GM21526 (cell line): ENCODE data around the gene CFAP46.

ENCODE experiments used
- ATAC-seq: cut with Tn5 transposase; IDR thresholded peaks from one replicate; pipeline ENCODE4 v1.9.1; 2021; ENCODE audit warnings: moderate library complexity; ENCODE audit not compliant: unreplicated experiment, low FRiP score

CFAP46 gene

DNA sequence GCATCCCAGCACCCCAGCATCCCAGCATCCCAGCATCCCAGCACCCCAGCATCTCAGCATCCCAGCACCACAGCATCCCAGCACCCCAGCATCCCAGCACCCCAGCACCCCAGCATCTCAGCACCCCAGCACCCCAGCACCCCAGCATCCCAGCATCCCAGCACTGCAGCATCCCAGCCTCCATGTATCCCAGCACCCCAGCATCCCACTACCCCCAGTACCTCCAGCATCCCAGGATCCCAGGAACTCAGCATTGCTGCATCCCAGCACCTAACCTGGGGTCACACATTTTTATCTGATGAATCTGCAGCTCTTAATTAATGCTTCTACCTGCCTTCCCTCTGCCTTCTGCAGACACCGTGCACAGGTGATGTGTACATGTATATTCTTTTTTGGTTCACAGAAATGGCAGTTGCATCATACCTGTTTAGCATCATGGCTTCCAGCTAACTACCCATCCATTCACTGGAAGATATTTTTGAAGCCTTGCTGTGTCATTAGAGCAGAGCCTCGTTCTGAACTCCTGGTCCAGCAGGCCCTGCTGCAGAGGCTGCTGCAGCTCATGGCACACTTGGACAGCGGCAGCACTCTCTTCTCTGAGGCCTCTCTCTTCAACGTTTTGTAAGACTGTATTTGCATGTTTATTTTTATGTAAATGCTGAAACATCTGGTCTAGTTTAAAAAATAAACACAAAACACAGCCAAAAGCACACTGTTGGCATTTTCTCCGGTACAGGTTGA, 4.6 kb upstream of the CFAP46 start:
- no peak for ATAC-seq

DNA sequence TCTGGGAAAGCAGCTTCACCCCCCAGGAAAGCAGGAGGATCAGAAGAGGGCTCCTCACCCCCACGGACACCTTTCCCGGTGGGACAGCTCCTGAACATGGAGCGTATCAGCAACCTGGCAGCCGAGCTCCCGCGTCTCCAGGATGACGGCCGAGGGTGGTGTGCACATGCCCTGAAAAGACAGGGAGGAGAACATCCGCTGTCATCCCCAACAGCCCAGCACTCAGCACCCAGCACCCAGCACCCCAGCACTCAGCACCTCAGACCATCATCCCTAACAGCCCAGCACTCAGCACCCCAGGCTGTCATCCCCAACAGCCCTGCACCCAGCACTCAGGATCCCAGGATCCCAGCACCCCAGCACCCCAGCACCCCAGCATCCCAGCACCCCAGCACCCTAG, 3.9 kb upstream of the CFAP46 start:
- ATAC-seq, result no peak

- no peak for ATAC-seq
Observed at GRCh38 chr10:132945894-132946255, 3.5 kb upstream of the CFAP46 start.

- ATAC-seq, result no peak
Observed at GRCh38 chr10:132945125-132945893, 2.9 kb upstream of the CFAP46 start.

- ATAC-seq, result no peak
Observed at GRCh38 chr10:132944510-132944909, 2.1 kb upstream of the CFAP46 start.

DNA sequence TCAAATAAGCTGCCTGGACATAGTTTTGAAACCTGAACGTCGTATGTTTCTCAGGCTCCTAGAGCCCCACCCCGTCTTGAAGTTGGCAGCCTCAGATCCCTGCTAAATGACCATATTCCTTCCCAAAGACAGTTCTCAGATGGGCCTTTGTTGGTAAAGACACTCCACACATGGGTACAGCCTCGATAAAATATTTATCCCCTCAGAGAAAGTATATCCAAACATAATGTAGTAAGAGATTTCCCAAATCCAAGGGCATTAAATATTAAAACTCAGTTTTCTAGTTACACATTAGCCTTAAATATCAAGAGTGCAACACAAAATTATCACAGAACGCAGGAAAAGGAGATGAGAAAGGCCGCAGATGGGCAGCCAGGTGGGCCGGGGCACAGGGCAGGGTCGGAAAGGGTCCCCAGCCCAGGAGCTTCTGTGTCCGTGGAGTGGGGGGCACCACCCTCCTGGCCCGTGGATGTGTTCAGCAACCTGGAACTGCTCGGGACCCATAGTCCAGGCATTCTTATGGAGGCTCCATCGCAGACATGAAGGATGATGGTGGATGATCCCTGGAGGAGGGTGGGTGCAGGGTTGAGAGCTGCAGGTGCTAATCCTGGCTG, 1.5 kb upstream of the CFAP46 start:
- ATAC-seq, result no peak

DNA sequence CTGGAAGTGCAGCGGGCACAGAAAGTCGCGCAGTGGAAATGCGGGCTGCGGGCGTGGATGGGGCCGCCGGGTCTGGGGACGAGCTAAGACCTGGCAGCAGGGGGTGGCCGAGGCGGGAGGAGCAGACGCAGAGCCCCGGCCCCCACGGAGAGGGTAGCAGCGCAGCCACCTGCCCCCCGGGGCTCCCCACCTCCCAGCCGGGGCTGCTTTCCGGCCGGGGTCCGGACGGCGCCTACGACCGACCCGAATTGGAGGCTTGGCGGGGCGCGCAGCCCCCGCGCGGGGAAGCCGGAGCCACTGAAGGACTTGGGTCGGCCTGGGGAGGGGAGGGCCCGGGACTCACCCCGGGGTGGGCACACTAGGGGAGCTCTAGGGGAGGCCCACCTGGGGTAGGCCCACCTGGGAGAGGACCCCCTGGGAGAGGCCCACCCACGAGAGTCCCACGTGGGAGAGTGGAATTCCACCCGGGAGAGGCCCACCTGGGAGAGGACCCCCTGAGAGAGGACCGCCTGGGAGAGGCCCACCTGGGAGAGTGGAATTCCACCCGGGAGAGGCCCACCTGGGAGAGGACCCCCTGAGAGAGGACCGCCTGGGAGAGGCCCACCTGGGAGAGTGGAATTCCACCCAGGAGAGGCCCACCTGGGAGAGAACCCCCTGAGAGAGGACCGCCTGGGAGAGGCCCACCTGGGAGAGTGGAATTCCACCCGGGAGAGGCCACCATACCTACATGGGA, 854 bp upstream of the CFAP46 start:
- ATAC-seq, result no peak

DNA sequence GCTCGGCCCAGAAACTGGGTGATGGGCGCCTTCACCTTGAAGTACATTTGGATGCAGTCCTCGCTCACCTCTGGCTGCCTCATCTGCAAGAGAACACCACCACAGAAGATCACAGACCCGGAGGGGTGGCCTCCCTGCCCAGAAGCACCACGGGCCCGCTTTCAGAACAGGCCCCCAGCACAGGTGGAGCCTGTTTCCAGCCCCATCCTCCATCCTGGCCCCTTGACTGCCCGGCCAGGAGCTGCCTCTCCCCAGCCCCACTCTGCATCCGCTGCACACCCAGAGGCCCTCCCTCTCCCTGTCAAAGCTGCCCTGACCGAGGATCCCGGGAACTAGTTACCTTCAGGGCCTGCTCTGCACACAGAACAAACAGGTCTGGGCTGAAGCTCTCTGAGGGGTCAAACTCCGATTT, 724 bp downstream of the CFAP46 start:
- no peak for ATAC-seq

DNA sequence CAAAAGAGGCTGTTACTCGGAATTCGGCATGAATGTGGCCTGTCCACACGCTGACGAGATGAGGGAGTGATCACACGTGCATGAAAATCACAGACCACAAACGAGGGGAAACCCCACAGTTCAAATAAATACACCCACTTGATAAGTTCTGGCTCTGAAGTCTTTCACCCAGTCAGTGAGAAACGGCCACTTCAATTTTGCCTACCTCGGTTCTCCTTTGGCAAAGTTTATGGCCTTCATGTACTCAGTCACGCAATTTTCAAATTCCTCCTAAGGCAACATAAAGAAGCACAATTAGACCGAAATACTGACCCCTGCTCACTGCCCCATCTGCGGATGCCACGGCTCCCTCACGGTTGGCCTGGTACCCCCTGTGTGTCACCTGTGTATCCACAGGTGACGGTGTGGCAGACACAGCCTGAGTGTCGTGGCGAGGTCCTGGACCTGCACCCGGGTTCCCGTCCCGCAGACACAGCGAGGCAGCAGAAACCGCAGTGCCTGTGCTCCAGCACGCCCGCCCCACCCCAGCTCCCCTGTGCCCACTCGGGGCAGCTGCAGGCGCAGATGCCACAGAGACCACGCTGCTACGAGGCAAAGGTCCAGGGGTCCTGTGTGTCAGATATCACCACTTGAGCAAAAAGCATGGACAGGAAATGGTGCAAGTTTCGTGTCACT, 1.4 kb downstream of the CFAP46 start:
- ATAC-seq, result no peak

GRCh38 chr10:132939957-132940790, 2.2 kb downstream of the CFAP46 start:
- ATAC-seq, result peak; percentile 63

DNA sequence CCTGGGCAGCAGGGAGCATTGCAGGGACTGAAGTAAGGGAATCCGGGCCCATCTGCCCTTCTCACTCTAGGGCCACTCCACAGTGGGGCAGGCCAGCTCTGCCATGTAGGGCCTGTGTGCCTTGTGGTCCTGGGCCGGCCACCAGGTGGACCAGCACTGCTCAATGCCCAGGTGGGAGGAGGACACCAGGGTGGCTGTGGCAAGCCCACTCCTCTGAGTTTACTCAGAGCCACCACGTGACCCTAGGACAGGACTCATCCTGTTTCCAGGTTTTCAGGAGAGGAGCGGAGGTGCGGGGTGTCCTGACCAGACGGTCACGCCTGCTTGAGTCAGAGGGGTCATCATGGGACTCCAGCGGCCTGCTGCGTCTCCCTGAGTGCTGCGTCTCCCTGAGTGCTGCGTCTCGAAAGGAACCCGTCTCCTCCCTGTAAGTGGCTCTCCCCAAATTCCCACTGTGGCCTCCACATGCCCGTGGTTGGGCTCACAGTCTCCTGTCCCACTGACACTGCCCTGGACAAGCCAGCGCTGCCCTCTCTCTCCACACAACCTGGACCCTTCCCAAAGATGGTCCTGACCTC, 2.9 kb downstream of the CFAP46 start:
- no peak for ATAC-seq

DNA sequence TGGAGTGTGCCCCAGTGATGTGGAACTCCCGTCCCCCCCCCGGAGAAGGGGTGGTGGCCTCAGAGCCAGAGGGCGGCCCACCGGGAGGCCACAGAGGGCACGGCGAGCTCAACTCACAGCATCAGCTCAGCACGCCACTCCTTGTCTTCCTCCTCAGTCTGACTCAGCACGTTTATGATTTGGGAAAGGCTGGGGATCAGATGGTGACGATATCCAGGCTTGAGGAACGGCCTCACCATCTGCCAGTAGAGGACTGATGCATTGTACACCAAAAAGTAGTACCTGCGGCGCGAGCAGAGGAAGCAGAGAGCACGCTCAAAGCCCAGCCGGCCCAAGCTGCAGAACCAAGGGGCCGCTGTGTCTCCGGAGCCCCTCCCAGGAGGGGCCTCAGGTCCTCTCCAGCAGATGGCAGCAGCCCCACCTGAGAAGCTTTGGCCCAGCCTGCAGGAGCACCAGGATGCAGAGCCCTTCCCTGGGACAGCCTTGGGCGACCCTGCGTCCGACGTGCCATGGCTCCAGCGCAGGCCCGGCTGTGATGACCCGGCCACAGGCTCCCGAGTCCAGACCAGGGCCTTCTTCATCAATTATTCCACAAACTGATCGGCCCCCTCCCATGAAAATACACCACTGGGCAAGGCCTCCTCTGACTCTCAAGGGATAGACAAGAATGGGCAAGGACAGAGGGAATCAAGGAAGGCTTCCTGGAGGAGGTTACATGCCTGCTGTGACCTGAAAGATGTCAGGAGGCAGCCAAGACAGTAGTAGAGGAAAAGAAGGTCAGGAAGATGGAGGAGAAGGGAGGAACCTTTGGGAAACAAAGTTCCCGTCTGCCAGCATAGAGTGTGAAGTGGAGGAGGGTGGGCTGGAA, 3.7 kb downstream of the CFAP46 start:
- no peak for ATAC-seq

DNA sequence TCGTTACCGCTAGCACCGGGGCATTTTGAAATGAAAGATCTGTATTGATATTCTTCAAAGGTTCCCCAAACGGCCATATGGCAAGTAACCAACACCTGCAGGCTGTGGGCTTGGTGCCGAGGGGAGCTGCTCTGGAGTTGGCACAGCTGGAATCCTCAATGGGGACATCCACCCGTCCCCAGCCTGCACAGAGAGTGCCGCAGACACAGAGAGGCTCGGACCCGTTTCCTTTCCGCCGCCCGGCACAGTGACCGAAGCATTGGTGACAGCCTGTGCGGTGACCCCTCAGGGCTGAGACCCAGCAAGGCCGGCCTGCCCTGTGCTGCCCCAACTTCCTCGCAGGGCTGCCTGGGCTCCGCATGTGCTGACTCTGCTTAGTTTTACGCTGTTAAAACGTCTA, 4.5 kb downstream of the CFAP46 start:
- ATAC-seq, result no peak

GRCh38 chr10:132934953-132935352, 7.4 kb downstream of the CFAP46 start:
- ATAC-seq, result no peak

- ATAC-seq, result no peak
Observed at GRCh38 chr10:132933308-132934042, 8.9 kb downstream of the CFAP46 start.

DNA sequence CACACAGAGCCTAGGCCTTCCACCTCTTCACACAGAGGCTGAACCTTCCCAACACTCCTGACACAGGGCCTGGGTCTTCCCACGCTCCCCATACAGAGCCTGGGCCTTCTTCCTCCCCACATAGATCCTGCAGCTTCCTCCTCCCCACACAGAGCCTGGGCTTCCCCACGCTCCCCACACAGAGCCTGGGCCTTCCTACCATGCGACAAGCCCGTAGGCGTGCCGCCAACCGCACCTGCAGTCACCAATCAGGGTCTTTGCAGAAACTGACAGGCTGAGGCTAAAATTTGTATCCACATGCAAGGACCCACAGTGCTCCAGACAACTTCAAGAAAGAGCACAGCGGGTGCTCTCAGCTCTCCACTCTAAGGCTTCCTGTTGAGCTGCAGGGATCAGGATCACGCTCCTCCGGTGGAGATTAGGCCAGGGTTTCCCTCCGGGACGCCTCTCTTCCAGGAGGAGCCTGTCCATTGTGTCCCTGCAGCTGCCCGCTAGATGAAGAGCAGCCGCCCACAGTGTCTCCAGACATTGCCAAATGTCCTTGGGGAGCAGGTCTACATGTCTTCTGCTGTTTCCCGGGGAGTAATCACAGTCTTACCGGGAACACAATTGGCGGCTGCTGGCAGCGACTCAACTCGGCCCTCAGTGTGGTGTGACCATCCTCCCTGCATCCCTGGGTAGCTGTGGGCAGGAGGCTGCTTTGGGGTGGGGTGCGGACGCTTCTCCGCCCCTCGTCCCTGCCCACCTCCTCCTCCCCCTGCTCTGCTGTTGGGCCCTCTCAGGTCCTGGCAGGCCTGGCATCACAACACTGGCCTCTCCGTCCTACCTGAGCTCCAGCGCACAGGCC, 9.7 kb downstream of the CFAP46 start:
- ATAC-seq, result no peak
